Glutamatergic neuron (in vitro differentiated cells): ENCODE results near the gene PTPRT. TPM values are rescaled to one million over a fixed set of nuclear protein-coding genes. Genes with fewer than 3 reads are reported as not detected.
A peak's percentile ranks its signal among the peaks of the same experiment; 100 is the strongest.

ENCODE experiments used
- DNase-seq: peaks from one replicate; pipeline ENCODE4 v3.0.0; 2022
- H3K27ac Mint-ChIP-seq: one replicate; pipeline ENCODE4 v1.8.0; 2020; ENCODE audit warnings: mild to moderate bottlenecking, mixed read lengths, inconsistent platforms; ENCODE audit not compliant: unreplicated experiment
- H3K27me3 Mint-ChIP-seq: one replicate; pipeline ENCODE4 v1.8.0; 2020; ENCODE audit warnings: mild to moderate bottlenecking, moderate library complexity, mixed read lengths, inconsistent platforms; ENCODE audit not compliant: unreplicated experiment
- H3K36me3 Mint-ChIP-seq: one replicate; pipeline ENCODE4 v1.8.0; 2020; ENCODE audit warnings: mild to moderate bottlenecking, mixed read lengths, inconsistent platforms; ENCODE audit not compliant: unreplicated experiment
- H3K4me1 Mint-ChIP-seq: one replicate; pipeline ENCODE4 v1.8.0; 2020; ENCODE audit warnings: mild to moderate bottlenecking, low read depth, mixed read lengths, inconsistent platforms; ENCODE audit not compliant: unreplicated experiment
- H3K4me3 Mint-ChIP-seq: one replicate; pipeline ENCODE4 v1.8.0; 2020; ENCODE audit warnings: mild to moderate bottlenecking, mixed read lengths, inconsistent platforms; ENCODE audit not compliant: unreplicated experiment
- H3K9me3 Mint-ChIP-seq: one replicate; pipeline ENCODE4 v1.8.0; 2020; ENCODE audit warnings: mild to moderate bottlenecking, moderate library complexity, mixed read lengths, inconsistent platforms; ENCODE audit not compliant: unreplicated experiment
- total RNA-seq: library from RNA; stranded (reverse); fragmentation: NEBNext Ultra II Directional; extraction: Animal tissue kit (Norgen Biotek cat#: 25700); gene quantifications from one replicate; pipeline ENCODE4 v1.2.1, GENCODE V29; 2021; ENCODE audit not compliant: unreplicated experiment
- TF ChIP-seq, protein P1 (sequence below): fragments of 200-600 bp; sonication (generic); IDR thresholded peaks from one replicate; pipeline ENCODE4 v1.5.0; 2021; ENCODE audit not compliant: partially characterized antibody, unreplicated experiment

Gene PTPRT
- total RNA-seq, 1 donor from 2014 or later, result 1.9 TPM

DNA sequence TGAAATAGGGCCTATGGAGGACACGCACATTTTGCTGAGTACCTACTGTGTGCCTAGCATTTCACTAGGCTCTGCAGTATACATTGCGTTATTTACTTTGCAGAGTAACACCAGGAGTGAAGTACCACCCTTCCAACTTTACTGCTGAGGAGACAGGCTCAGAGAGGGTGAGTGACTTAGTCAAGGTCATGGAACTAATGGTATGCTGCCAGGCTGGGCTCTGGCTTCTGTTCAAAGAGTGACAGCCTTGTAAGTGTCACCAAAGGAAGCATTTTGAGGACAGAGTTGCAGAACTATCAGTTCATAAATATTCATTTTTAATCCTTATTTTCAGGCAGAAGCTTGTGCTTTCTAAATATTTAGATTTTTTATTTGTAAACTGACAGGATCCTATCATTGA lies 816.7 kb downstream of the PTPRT start:
- Mint-ChIP-seq H3K4me3 (no peak overlapping the region), H3K9me3 (no peaks in the 10 kb centered on the region), H3K4me1 (peaks cover 2% of the 10 kb centered on the region), H3K36me3 (no peaks in the 10 kb centered on the region), H3K27me3 (peaks cover 1% of the 10 kb centered on the region), H3K27ac (no peak overlapping the region)
- TF ChIP-seq, protein P1, sequence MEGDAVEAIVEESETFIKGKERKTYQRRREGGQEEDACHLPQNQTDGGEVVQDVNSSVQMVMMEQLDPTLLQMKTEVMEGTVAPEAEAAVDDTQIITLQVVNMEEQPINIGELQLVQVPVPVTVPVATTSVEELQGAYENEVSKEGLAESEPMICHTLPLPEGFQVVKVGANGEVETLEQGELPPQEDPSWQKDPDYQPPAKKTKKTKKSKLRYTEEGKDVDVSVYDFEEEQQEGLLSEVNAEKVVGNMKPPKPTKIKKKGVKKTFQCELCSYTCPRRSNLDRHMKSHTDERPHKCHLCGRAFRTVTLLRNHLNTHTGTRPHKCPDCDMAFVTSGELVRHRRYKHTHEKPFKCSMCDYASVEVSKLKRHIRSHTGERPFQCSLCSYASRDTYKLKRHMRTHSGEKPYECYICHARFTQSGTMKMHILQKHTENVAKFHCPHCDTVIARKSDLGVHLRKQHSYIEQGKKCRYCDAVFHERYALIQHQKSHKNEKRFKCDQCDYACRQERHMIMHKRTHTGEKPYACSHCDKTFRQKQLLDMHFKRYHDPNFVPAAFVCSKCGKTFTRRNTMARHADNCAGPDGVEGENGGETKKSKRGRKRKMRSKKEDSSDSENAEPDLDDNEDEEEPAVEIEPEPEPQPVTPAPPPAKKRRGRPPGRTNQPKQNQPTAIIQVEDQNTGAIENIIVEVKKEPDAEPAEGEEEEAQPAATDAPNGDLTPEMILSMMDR, result no peak
- no peak for DNase-seq

DNA sequence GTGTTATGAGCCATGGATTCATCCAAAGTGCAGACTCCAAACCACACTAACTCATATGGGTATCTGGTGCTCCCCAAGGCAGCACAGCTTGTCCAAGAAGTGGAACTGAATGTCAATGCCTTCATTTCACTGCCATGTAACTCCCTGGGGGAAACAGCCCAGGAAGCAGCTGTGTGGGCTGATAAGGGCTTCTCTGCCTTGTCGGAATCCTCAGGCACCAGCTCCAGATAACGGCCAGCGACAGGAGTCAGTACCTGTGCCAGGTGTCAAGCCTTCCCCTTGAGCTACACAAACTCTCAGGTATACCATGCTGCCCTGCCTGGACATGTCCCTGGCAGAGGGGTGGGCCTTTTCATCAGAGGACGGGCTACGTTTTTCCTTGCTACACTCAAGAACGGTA lies 819.6 kb downstream of the PTPRT start:
- peaks cover 3% of the 10 kb centered on the region for H3K27me3 Mint-ChIP-seq
- TF ChIP-seq, protein P1, result no peak
- no peaks in the 10 kb centered on the region for H3K36me3 Mint-ChIP-seq
- H3K4me1 Mint-ChIP-seq, result peaks cover 4% of the 10 kb centered on the region
- H3K27ac Mint-ChIP-seq, result no peak overlapping the region
- no peaks in the 10 kb centered on the region for H3K9me3 Mint-ChIP-seq
- peak; percentile 22 for DNase-seq
- H3K4me3 Mint-ChIP-seq, result no peak overlapping the region

DNA sequence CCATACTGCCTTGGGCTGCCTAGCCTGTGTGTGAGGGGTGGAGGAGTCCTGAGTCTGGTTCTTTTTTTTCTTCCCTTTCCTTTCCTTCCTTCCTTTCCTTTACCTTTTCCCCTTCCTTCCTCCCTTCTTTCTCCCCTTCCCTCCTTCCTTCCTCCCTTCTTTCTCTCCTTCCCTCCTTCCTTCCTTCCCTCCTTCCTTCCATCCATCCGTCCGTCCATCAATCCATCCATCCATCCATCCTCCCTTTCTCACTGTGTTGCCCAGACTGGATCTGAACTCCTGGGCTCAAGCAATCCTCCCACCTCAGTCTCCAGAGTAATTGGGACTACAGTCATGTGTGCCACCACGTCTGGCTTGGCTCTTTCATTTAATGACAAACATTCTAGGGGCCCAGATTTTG lies 820.8 kb downstream of the PTPRT start:
- Mint-ChIP-seq H3K36me3 (no peaks in the 10 kb centered on the region), H3K4me1 (peaks cover 4% of the 10 kb centered on the region), H3K27ac (no peak overlapping the region), H3K9me3 (no peaks in the 10 kb centered on the region), H3K4me3 (no peak overlapping the region), H3K27me3 (peaks cover 3% of the 10 kb centered on the region)
- TF ChIP-seq, protein P1, result no peak
- no peak for DNase-seq

DNA sequence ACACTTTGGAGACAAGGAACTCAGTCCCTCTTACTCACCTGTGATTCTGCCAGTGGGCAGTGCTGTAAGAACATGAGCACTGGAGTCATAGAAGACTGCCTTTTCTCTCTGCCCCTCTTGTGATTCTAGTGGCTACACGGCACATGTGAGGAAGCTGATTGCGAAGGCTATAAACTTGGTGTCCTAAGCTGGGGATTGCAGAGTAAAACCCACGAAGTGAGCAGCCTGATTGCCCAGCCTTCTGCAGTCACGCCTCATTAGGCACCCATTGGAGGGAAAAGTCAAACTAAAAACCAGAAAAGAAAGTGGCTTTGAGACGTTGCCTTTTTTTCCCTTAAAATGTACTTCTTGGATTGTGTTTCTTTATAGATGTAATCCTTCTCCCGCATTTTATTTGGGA lies 823.1 kb downstream of the PTPRT start:
- TF ChIP-seq, protein P1, result no peak
- peaks cover 3% of the 10 kb centered on the region for H3K27me3 Mint-ChIP-seq
- no peaks in the 10 kb centered on the region for H3K9me3 Mint-ChIP-seq
- H3K4me3 Mint-ChIP-seq, result no peak overlapping the region
- H3K36me3 Mint-ChIP-seq, result no peaks in the 10 kb centered on the region
- no peak for DNase-seq
- H3K4me1 Mint-ChIP-seq, result peaks cover 5% of the 10 kb centered on the region
- no peak overlapping the region for H3K27ac Mint-ChIP-seq

DNA sequence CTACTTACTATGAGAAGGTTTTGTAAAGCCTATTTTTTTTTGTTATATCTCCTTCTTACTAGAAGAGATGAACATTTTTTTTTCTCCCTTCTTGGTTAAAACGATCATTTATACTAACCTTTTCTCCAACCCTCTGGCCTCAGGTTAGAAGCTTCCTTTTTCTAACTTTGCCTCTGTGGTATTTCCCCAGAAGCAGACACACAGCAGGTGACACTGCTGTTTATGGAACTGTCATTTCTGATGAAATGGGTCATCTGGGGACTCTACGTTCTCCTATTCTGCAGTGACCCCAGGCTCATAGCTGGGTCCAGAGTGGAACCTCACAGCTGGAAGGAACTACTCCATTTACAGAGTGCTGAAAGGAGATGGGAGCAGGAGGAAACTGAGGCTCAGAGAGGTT lies 825.3 kb downstream of the PTPRT start:
- no peak for DNase-seq
- Mint-ChIP-seq H3K27me3 (peaks cover 3% of the 10 kb centered on the region), H3K27ac (no peak overlapping the region), H3K36me3 (no peaks in the 10 kb centered on the region), H3K9me3 (no peaks in the 10 kb centered on the region), H3K4me3 (no peak overlapping the region), H3K4me1 (peaks cover 7% of the 10 kb centered on the region)
- TF ChIP-seq, protein P1, result no peak
